GM18526 (cell line): ENCODE measurements around the gene SMIM7.
A peak's percentile ranks its signal among the peaks of the same experiment; 100 is the strongest.

Experiments used
- POLR2A ChIP-seq: IDR thresholded peaks from 3 replicates; pipeline ENCODE4 v1.6.1; 2011; ENCODE audit not compliant: insufficient read length; ENCODE audit errors: extremely low read depth

Gene SMIM7

GRCh38 chr19:16659832-16660708 is at the start of gene SMIM7:
Gene SMIM7, minus strand, starts transcription at chr19:16660144. Its CDS starts 34 bp downstream, at chr19:16660110.
- peak; percentile 86 for TF ChIP-seq POLR2A

GRCh38 chr19:16703677-16704076 is 43.7 kb upstream of the SMIM7 start:
- TF ChIP-seq POLR2A: no peak

- TF ChIP-seq POLR2A: no peak
Measured at GRCh38 chr19:16702123-16702522, 42.2 kb upstream of the SMIM7 start.

- no peak for TF ChIP-seq POLR2A
Measured at GRCh38 chr19:16698914-16699313, 39.0 kb upstream of the SMIM7 start.

- no peak for TF ChIP-seq POLR2A
Measured at GRCh38 chr19:16688084-16688483, 28.1 kb upstream of the SMIM7 start.

- TF ChIP-seq POLR2A: no peak
Measured at GRCh38 chr19:16684216-16684615, 24.3 kb upstream of the SMIM7 start.

GRCh38 chr19:16682539-16682938 is 22.6 kb upstream of the SMIM7 start:
- no peak for TF ChIP-seq POLR2A

- no peak for TF ChIP-seq POLR2A
Measured at GRCh38 chr19:16679811-16680210, 19.9 kb upstream of the SMIM7 start.

- TF ChIP-seq POLR2A: no peak
Measured at GRCh38 chr19:16678498-16678897, 18.6 kb upstream of the SMIM7 start.

GRCh38 chr19:16677055-16677454 is 17.1 kb upstream of the SMIM7 start:
- TF ChIP-seq POLR2A: no peak

- TF ChIP-seq POLR2A: no peak
Measured at GRCh38 chr19:16676101-16676798, 16.3 kb upstream of the SMIM7 start.

GRCh38 chr19:16673231-16673630 is 13.3 kb upstream of the SMIM7 start:
- TF ChIP-seq POLR2A: no peak

- TF ChIP-seq POLR2A: no peak
Measured at GRCh38 chr19:16671652-16672274, 11.8 kb upstream of the SMIM7 start.

- no peak for TF ChIP-seq POLR2A
Measured at GRCh38 chr19:16670291-16670690, 10.3 kb upstream of the SMIM7 start.

- no peak for TF ChIP-seq POLR2A
Measured at GRCh38 chr19:16668176-16668575, 8.2 kb upstream of the SMIM7 start.

GRCh38 chr19:16661480-16662034 is 1.6 kb upstream of the SMIM7 start:
- TF ChIP-seq POLR2A: no peak
